HepG2 (cell line): ENCODE measurements around the gene CAMSAP3. TPM values are rescaled to one million over a fixed set of nuclear protein-coding genes. Genes with fewer than 3 reads are reported as not detected.

ENCODE experiments used
- ATRX ChIP-seq: sonication (generic); formaldehyde crosslinking; IDR thresholded peaks from 2 replicates; pipeline ENCODE4 v1.4.0; 2020; ENCODE audit warnings: missing genetic modification reagents, borderline replicate concordance
- CERS6 ChIP-seq: sonication (generic); formaldehyde crosslinking; IDR thresholded peaks from 2 replicates; pipeline ENCODE4 v1.5.0; 2020; ENCODE audit warnings: missing genetic modification reagents
- FOXA3 ChIP-seq: IDR thresholded peaks from 2 replicates; pipeline ENCODE4 v1.6.1; 2016; ENCODE audit warnings: missing genetic modification reagents, missing compliant biosample characterization
- GMEB2 ChIP-seq: IDR thresholded peaks from 2 replicates; pipeline ENCODE4 v1.6.1; 2016; ENCODE audit warnings: missing biosample characterization, missing genetic modification reagents, low read depth
- MTA1 ChIP-seq: sonication (generic); formaldehyde crosslinking; IDR thresholded peaks from 2 replicates; pipeline ENCODE4 v1.4.0; 2020; ENCODE audit warnings: missing genetic modification reagents, mild to moderate bottlenecking, borderline replicate concordance
- NFIB ChIP-seq: sonication (generic); formaldehyde crosslinking; IDR thresholded peaks from 2 replicates; pipeline ENCODE4 v1.9.0; 2021; ENCODE audit warnings: missing genetic modification reagents, mild to moderate bottlenecking, borderline replicate concordance
- PHF20 ChIP-seq: sonication (generic); formaldehyde crosslinking; IDR thresholded peaks from 2 replicates; pipeline ENCODE4 v1.5.0; 2020; ENCODE audit warnings: mild to moderate bottlenecking, missing genetic modification reagents
- PRMT3 ChIP-seq: sonication (generic); formaldehyde crosslinking; IDR thresholded peaks from 2 replicates; pipeline ENCODE4 v1.8.1; 2022; ENCODE audit warnings: low read depth, mild to moderate bottlenecking, moderate library complexity, missing genetic modification reagents, borderline replicate concordance
- RCOR2 ChIP-seq: IDR thresholded peaks from 2 replicates; pipeline ENCODE4 v1.6.1; 2016; ENCODE audit warnings: missing biosample characterization, missing genetic modification reagents
- STAT6 ChIP-seq: sonication (generic); formaldehyde crosslinking; IDR thresholded peaks from 2 replicates; pipeline ENCODE4 v1.4.0; 2020; ENCODE audit warnings: missing genetic modification reagents, mild to moderate bottlenecking, borderline replicate concordance
- TOPORS ChIP-seq: sonication (generic); formaldehyde crosslinking; IDR thresholded peaks from 2 replicates; pipeline ENCODE4 v1.8.0; 2023; ENCODE audit warnings: mild to moderate bottlenecking, missing genetic modification reagents
- TRIM24 ChIP-seq: sonication (generic); formaldehyde crosslinking; IDR thresholded peaks from 2 replicates; pipeline ENCODE4 v1.8.0; 2022; ENCODE audit warnings: mild to moderate bottlenecking, missing genetic modification reagents
- ZBTB44 ChIP-seq: sonication (generic); formaldehyde crosslinking; IDR thresholded peaks from 2 replicates; pipeline ENCODE4 v1.4.0; 2020; ENCODE audit warnings: missing genetic modification reagents
- ZFP91 ChIP-seq: sonication (generic); formaldehyde crosslinking; IDR thresholded peaks from 2 replicates; pipeline ENCODE4 v1.9.0; 2022; ENCODE audit warnings: missing genetic modification reagents, mild to moderate bottlenecking, borderline replicate concordance
- ZNF331 ChIP-seq: sonication (generic); formaldehyde crosslinking; IDR thresholded peaks from 2 replicates; pipeline ENCODE4 v1.4.0; 2020; ENCODE audit warnings: missing genetic modification reagents
- ZNF33B ChIP-seq: sonication (generic); formaldehyde crosslinking; IDR thresholded peaks from 2 replicates; pipeline ENCODE4 v1.5.1; 2020; ENCODE audit warnings: mild to moderate bottlenecking, missing genetic modification reagents
- ZNF503 ChIP-seq: sonication (generic); formaldehyde crosslinking; IDR thresholded peaks from 2 replicates; pipeline ENCODE4 v1.4.0; 2020; ENCODE audit warnings: missing genetic modification reagents
- ZSCAN31 ChIP-seq: sonication (generic); formaldehyde crosslinking; IDR thresholded peaks from 2 replicates; pipeline ENCODE4 v1.5.0; 2020; ENCODE audit warnings: low read depth, mild to moderate bottlenecking, missing genetic modification reagents
- polyA plus RNA-seq, 8 experiments: library from polyadenylated mRNA; depleted of rRNA in 3 of 8; stranded (reverse) in 7 of 8; unstranded in 1 of 8; fragments of >200 nt; fragmentation: Illumina TruSeq in 4 of 8; extraction: Trizol in 4 of 8; gene quantifications; 2 replicates each; pipeline versions ENCODE4 v1.2.1 to v1.2.3, GENCODE V29; 2011 to 2016; ENCODE audit warnings: low read depth in 4 of 8, missing spikeins in 1 of 8, mixed read lengths in 1 of 8; ENCODE audit not compliant: insufficient read depth in 1 of 8
- total RNA-seq, 5 experiments: library from RNA; depleted of rRNA; stranded (reverse); fragments of >200 nt; fragmentation: Illumina TruSeq; extraction: Trizol; gene quantifications; 2 replicates each; pipeline ENCODE4 v1.2.3, GENCODE V29; 2016; ENCODE audit warnings: low read depth in 1 of 5

Gene CAMSAP3
- total and polyA plus RNA-seq, 2 of the 13 experiments (the other 11 are each of a cell fraction or from before 2014, with no cell fraction given) = 10.8 to 11.8 TPM

- TF ChIP-seq STAT6 (CRISPR knock-in tag) (no peak), FOXA3 (CRISPR knock-in tag) (peak; percentile 79), ZNF331 (CRISPR knock-in tag) (peak; percentile 13; the same call in 1 of the 2 replicates), ATRX (CRISPR knock-in tag) (no peak), ZFP91 (CRISPR knock-in tag) (peak; percentile 44; the same call in 1 of the 2 replicates), GMEB2 (CRISPR knock-in tag) (peak; percentile 49; the same call in 1 of the 2 replicates), NFIB (CRISPR knock-in tag) (no peak), RCOR2 (no peak), MTA1 (no peak), TOPORS (CRISPR knock-in tag) (peak; percentile 27; the same call in 1 of the 2 replicates), ZSCAN31 (no peak; the same call in 1 of the 2 replicates), CERS6 (CRISPR knock-in tag) (no peak), ZNF33B (CRISPR knock-in tag) (no peak), PRMT3 (no peak), TRIM24 (CRISPR knock-in tag) (no peak), ZNF503 (CRISPR knock-in tag) (peak; percentile 37; the same call in 1 of the 2 replicates), PHF20 (CRISPR knock-in tag) (peak; percentile 99), ZBTB44 (CRISPR knock-in tag) (no peak)
These were observed 33.8 kb downstream of the CAMSAP3 start, which contains the start of the genes PET100 and XAB2 (continued) for GRCh38 chr19:7629347-7630054.
